Activated T-helper 1 cell treated with anti-CD3 and anti-CD28 coated beads, Interleukin-12 subunit alpha, Interleukin-12 subunit beta, Interleukin-2, Interleukin-4 antibody, amounts not matched to agents 30 ng/mL and 10 ng/mL and 1 ng/mL, durations not matched to agents 14 hours and 24 hours and 36 hours (primary cell): Measurements from ENCODE around the gene QRFPR. TPM values are rescaled to one million over a fixed set of nuclear protein-coding genes. Genes with fewer than 3 reads are reported as not detected.

Experiments
- DNase-seq: peaks from one replicate; pipeline ENCODE4 v3.0.0; 2021; ENCODE audit warnings: low spot score
- H3K27ac Mint-ChIP-seq: one replicate; pipeline ENCODE4 v1.8.0; 2021; ENCODE audit warnings: mild to moderate bottlenecking, mixed read lengths
- H3K27me3 Mint-ChIP-seq: one replicate; pipeline ENCODE4 v1.8.0; 2022; ENCODE audit warnings: mild to moderate bottlenecking, moderate library complexity, mixed read lengths; ENCODE audit not compliant: insufficient read depth
- H3K36me3 Mint-ChIP-seq: one replicate; pipeline ENCODE4 v1.8.0; 2021; ENCODE audit warnings: low read depth, mixed read lengths
- H3K4me1 Mint-ChIP-seq: one replicate; pipeline ENCODE4 v1.8.0; 2021; ENCODE audit warnings: low read depth, mixed read lengths
- H3K4me3 Mint-ChIP-seq: one replicate; pipeline ENCODE4 v1.8.0; 2021; ENCODE audit warnings: mild to moderate bottlenecking, moderate library complexity, mixed read lengths
- H3K9me3 Mint-ChIP-seq: one replicate; pipeline ENCODE4 v1.8.0; 2021; ENCODE audit warnings: mixed read lengths
- intact Hi-C: fragments of 100-400 bp; cut with micrococcal nuclease; formaldehyde crosslinking; loops from one replicate; pipeline ENCODE4 v1.15.1; 2024
- total RNA-seq: library from RNA; stranded (reverse); gene quantifications from 2 replicates; pipeline ENCODE4 v1.2.3, GENCODE V29; 2022

QRFPR gene
- total RNA-seq, 1 donor from 2014 or later: not detected

GRCh38 chr4:121278811-121279368, 101.9 kb downstream of the QRFPR start:
- DNase-seq: no peak
- no peak overlapping the region for H3K4me3 Mint-ChIP-seq

More at GRCh38 chr4:121278811-121279368, 101.9 kb downstream of the QRFPR start:
- Mint-ChIP-seq H3K27me3 (peaks cover 8% of the 10 kb centered on the region), H3K36me3 (no peaks in the 10 kb centered on the region), H3K27ac (no peak overlapping the region), H3K9me3 (no peaks in the 10 kb centered on the region), H3K4me1 (peaks cover 6% of the 10 kb centered on the region)
- intact Hi-C loops: loop anchor here (1.0 kb wide), 2 partner anchors 23 to 52 kb away; no protein-coding TSS in a partner anchor

Other genes starting within 250 kb of the QRFPR start
- gene TNIP3, start 216.7 kb downstream of the QRFPR start, total RNA-seq: 21.9 and 23.9 TPM in 2 replicates